ENCODE data around the gene SARDH. TPM values are rescaled to one million over a fixed set of nuclear protein-coding genes. Genes with fewer than 3 reads are reported as not detected.

SARDH gene
- total RNA-seq: 1 to 10 TPM in 2 of 4 donors, under 1 TPM in 2; 0.47 to 5.0 (median 0.95) TPM

GRCh38 chr9:133737774-133738639 is at the start of gene SARDH:
TSS of gene SARDH (minus strand) at chr9:133738352. CDS start at chr9:133734173, 4,179 bp downstream.
- peaks cover 0 to 12% (median 5%) of the 10 kb centered on the region in 4 donors for H3K4me1 ChIP-seq
- no peak for TF ChIP-seq POLR2A (IDR thresholded peaks at IDR 0.05)
- no peak for TF ChIP-seq CTCF (IDR thresholded peaks at IDR 0.05)
- H3K36me3 ChIP-seq: no peaks in the 10 kb centered on the region
- H3K4me3 ChIP-seq: peak within 1 kb of the TSS; percentile 30 to 49 (median 39)
- no peaks in the 10 kb centered on the region for H3K9me3 ChIP-seq
- peak in 2 of 3 donors; percentile 41 to 63 for DNase-seq
- no peaks in the 10 kb centered on the region for H3K27me3 ChIP-seq
- H3K27ac ChIP-seq: no peak within 1 kb of the TSS

GRCh38 chr9:133787754-133788025 is 49.5 kb upstream of the SARDH start:
- Histone ChIP-seq H3K4me3 (no peak overlapping the region), H3K9me3 (no peaks in the 10 kb centered on the region), H3K4me1 (peaks cover 6 to 29% (median 18%) of the 10 kb centered on the region in 4 donors), H3K36me3 (peaks cover 0 to 39% (median 0%) of the 10 kb centered on the region in 3 donors), H3K27me3 (no peaks in the 10 kb centered on the region), H3K27ac (peak overlapping the region in 3 of 4 donors; percentile 59 to 83 (median 79))
- no peak for TF ChIP-seq POLR2A (IDR thresholded peaks at IDR 0.05)
- TF ChIP-seq CTCF (IDR thresholded peaks at IDR 0.05): no peak
- DNase-seq: peak; percentile 78 to 86 (median 85)

- peak overlapping the region in 2 of 4 donors; percentile 59 to 79 for H3K27ac ChIP-seq
Measured at GRCh38 chr9:133786907-133787753, 49.0 kb upstream of the SARDH start.

GRCh38 chr9:133786371-133786753 is 48.2 kb upstream of the SARDH start:
- Histone ChIP-seq H3K36me3 (peaks cover 0 to 32% (median 0%) of the 10 kb centered on the region in 3 donors), H3K27me3 (no peaks in the 10 kb centered on the region), H3K4me1 (peaks cover 6 to 29% (median 18%) of the 10 kb centered on the region in 4 donors), H3K9me3 (no peaks in the 10 kb centered on the region), H3K4me3 (peak overlapping the region in 1 of 4 donors; percentile 20), H3K27ac (peak overlapping the region in 2 of 4 donors; percentile 59 to 79)
- TF ChIP-seq POLR2A (IDR thresholded peaks at IDR 0.05) (no peak), CTCF (IDR thresholded peaks at IDR 0.05) (no peak)
- peak in 2 of 3 donors; percentile 81 for DNase-seq

More at GRCh38 chr9:133786907-133787753, 49.0 kb upstream of the SARDH start:
- no peaks in the 10 kb centered on the region for H3K9me3 ChIP-seq
- TF ChIP-seq POLR2A (IDR thresholded peaks at IDR 0.05): no peak
- TF ChIP-seq CTCF (IDR thresholded peaks at IDR 0.05): no peak
- peak overlapping the region in 1 of 4 donors; percentile 20 for H3K4me3 ChIP-seq
- H3K4me1 ChIP-seq: peaks cover 6 to 29% (median 18%) of the 10 kb centered on the region in 4 donors
- H3K27me3 ChIP-seq: no peaks in the 10 kb centered on the region
- peaks cover 0 to 39% (median 0%) of the 10 kb centered on the region in 3 donors for H3K36me3 ChIP-seq
- no peak for DNase-seq

GRCh38 chr9:133785753-133786370 is 47.7 kb upstream of the SARDH start:
- Histone ChIP-seq H3K27me3 (no peaks in the 10 kb centered on the region), H3K4me1 (peaks cover 6 to 29% (median 18%) of the 10 kb centered on the region in 4 donors), H3K4me3 (no peak overlapping the region), H3K9me3 (no peaks in the 10 kb centered on the region), H3K27ac (peak overlapping the region in 1 of 4 donors; percentile 79), H3K36me3 (peaks cover 0 to 30% (median 0%) of the 10 kb centered on the region in 3 donors)
- TF ChIP-seq POLR2A (IDR thresholded peaks at IDR 0.05) (no peak), CTCF (IDR thresholded peaks at IDR 0.05) (no peak)
- no peak for DNase-seq
